GM18870 (cell line): ENCODE data around the gene IP6K3.

Experiments
- ATAC-seq: cut with Tn5 transposase; IDR thresholded peaks from one replicate; pipeline ENCODE4 v1.9.1; 2021; ENCODE audit warnings: moderate library complexity; ENCODE audit not compliant: unreplicated experiment

The IP6K3 gene

GRCh38 chr6:33778444-33779121, 31.9 kb upstream of the IP6K3 start:
- ATAC-seq = no peak

- ATAC-seq = no peak
Measured at GRCh38 chr6:33777398-33778388, 31.0 kb upstream of the IP6K3 start.

- ATAC-seq = no peak
Measured at GRCh38 chr6:33776764-33777163, 30.1 kb upstream of the IP6K3 start.

GRCh38 chr6:33776186-33776585, 29.5 kb upstream of the IP6K3 start:
- ATAC-seq = no peak

- no peak for ATAC-seq
Measured at GRCh38 chr6:33774774-33775173, 28.1 kb upstream of the IP6K3 start.

GRCh38 chr6:33772902-33773472, 26.3 kb upstream of the IP6K3 start:
- ATAC-seq = no peak

- no peak for ATAC-seq
Measured at GRCh38 chr6:33772082-33772830, 25.6 kb upstream of the IP6K3 start.

GRCh38 chr6:33771146-33772081, 24.7 kb upstream of the IP6K3 start:
- ATAC-seq = no peak

GRCh38 chr6:33770833-33771145, 24.1 kb upstream of the IP6K3 start:
- ATAC-seq = no peak

GRCh38 chr6:33770124-33770832, 23.6 kb upstream of the IP6K3 start:
- ATAC-seq = no peak

GRCh38 chr6:33769248-33769821, 22.6 kb upstream of the IP6K3 start:
- no peak for ATAC-seq

GRCh38 chr6:33768644-33769120, 22.0 kb upstream of the IP6K3 start:
- no peak for ATAC-seq

- ATAC-seq = no peak
Measured at GRCh38 chr6:33766921-33767907, 20.5 kb upstream of the IP6K3 start.

- no peak for ATAC-seq
Measured at GRCh38 chr6:33765368-33765767, 18.7 kb upstream of the IP6K3 start.

- no peak for ATAC-seq
Measured at GRCh38 chr6:33764036-33764435, 17.3 kb upstream of the IP6K3 start.

GRCh38 chr6:33763483-33763882, 16.8 kb upstream of the IP6K3 start:
- no peak for ATAC-seq

- ATAC-seq = no peak
Measured at GRCh38 chr6:33762713-33763112, 16.0 kb upstream of the IP6K3 start.
